Measurements from ENCODE around the gene TSKU. TPM values are rescaled to one million over a fixed set of nuclear protein-coding genes. Genes with fewer than 3 reads are reported as not detected.

TSKU gene
- total RNA-seq, 1 experiment from 2014 or later = 19.8 TPM

DNA sequence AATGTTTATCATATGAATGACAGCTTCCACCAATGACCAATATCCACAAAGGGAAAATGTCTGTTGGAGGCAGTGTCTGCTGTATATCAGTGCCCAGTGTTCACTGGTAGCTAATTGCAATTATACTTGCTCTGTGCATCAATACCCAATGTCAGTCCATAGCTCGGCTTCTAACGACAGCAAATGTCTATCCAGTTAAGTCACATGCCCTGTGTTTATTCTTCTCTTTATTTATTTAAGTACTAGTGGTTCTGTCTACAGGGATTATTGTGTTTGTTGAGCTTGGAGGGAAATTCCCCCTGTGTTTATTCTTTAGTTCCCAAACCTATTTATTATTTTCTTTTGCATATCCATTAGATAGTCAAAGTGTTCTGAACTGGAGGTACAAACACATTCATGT is 18.6 kb downstream of the TSKU start:
- Histone ChIP-seq H3K4me3 (no peak overlapping the region), H3K4me1 (replicated peaks) (peaks cover 45% of the 10 kb centered on the region), H3K9me3 (replicated peaks) (no peaks in the 10 kb centered on the region), H3K27me3 (replicated peaks) (no peaks in the 10 kb centered on the region), H3K27ac (no peak overlapping the region), H3K36me3 (peaks cover 6% of the 10 kb centered on the region)
- DNase-seq (ENCODE audit: low read depth in 1 of 2, low spot score in 2 of 2) = peak in 1 of 2 experiments; percentile 60

DNA sequence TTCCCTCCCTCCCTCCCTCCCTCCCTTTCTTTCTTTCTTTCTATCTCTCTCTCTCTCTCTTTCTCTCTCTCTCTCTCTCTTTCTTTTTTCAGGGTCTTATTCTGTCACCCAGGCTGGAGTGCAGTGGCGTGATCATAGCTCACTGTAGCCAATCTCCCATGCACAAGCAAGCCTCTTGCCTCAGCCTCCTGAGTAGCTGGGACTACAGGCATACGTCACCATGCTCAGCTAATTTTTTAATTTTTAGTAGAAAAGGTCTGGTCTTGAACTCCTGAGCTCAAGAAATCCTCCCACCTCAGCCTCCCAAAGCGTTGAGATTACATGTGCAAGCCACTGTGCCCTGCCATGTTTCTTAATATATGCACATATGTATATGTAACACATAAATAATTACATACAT is 19.0 kb downstream of the TSKU start:
- no peak overlapping the region for H3K27ac ChIP-seq
- no peaks in the 10 kb centered on the region for H3K27me3 ChIP-seq (replicated peaks)
- DNase-seq (ENCODE audit: low read depth in 1 of 2, low spot score in 2 of 2) = no peak
- peaks cover 6% of the 10 kb centered on the region for H3K36me3 ChIP-seq
- H3K4me1 ChIP-seq (replicated peaks) = peaks cover 46% of the 10 kb centered on the region
- H3K9me3 ChIP-seq (replicated peaks) = no peaks in the 10 kb centered on the region
- no peak overlapping the region for H3K4me3 ChIP-seq

GRCh38 chr11:76802621-76803020 is 19.5 kb downstream of the TSKU start:
- no peaks in the 10 kb centered on the region for H3K27me3 ChIP-seq (replicated peaks)
- H3K27ac ChIP-seq = no peak overlapping the region

GRCh38 chr11:76803023-76803422 is 19.9 kb downstream of the TSKU start:
- DNase-seq (ENCODE audit: low read depth in 1 of 2, low spot score in 2 of 2) = peak in 1 of 2 experiments; percentile 25
- Histone ChIP-seq H3K4me1 (replicated peaks) (peaks cover 51% of the 10 kb centered on the region), H3K4me3 (no peak overlapping the region), H3K9me3 (replicated peaks) (no peaks in the 10 kb centered on the region), H3K27me3 (replicated peaks) (no peaks in the 10 kb centered on the region), H3K36me3 (peaks cover 6% of the 10 kb centered on the region), H3K27ac (no peak overlapping the region)

More at GRCh38 chr11:76802621-76803020, 19.5 kb downstream of the TSKU start:
- peaks cover 51% of the 10 kb centered on the region for H3K4me1 ChIP-seq (replicated peaks)
- H3K36me3 ChIP-seq = peaks cover 6% of the 10 kb centered on the region
- no peak overlapping the region for H3K4me3 ChIP-seq
- no peak for DNase-seq (ENCODE audit: low read depth in 1 of 2, low spot score in 2 of 2)
- no peaks in the 10 kb centered on the region for H3K9me3 ChIP-seq (replicated peaks)

- Histone ChIP-seq H3K27ac (no peak overlapping the region), H3K36me3 (peaks cover 2% of the 10 kb centered on the region), H3K4me3 (no peak overlapping the region), H3K9me3 (replicated peaks) (no peaks in the 10 kb centered on the region), H3K27me3 (replicated peaks) (no peaks in the 10 kb centered on the region), H3K4me1 (replicated peaks) (peaks cover 48% of the 10 kb centered on the region)
- no peak for DNase-seq (ENCODE audit: low read depth in 1 of 2, low spot score in 2 of 2)
Observed at GRCh38 chr11:76803811-76804600, 20.9 kb downstream of the TSKU start.

DNA sequence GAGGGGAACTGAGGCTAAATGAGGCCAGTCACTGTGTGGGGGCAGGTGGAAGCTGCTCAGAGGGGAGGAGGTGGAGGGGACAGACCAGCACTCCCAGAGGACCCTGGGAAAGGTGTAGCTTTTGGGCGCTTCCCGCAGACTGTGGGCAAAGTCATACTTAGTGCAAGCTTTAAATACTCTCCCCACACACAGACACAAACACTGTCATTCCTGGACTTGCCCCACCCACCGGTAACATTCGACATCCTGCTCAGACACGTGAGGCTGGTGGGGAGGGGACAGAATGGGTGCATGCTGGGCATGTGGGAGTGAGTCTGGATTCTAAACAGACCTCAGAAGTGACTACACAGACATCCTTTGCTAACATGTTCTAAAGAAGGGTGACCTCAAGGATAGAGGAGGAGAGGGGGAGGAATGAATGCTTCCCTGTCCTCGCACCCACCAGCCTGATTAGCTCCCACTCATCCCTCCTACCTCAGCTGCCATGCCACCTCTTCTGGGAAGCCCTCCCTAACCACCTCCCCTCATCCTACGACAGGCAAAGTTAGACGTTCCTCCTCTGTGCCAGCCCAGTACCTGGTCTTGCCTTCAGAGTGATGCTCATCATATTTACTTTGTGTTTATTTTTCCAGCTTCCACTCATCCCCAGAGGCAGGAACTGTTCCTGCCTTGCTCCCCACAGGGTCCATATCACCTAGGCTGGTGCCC is 22.2 kb downstream of the TSKU start:
- H3K4me1 ChIP-seq (replicated peaks) = peaks cover 41% of the 10 kb centered on the region
- peak; percentile 37 to 56 for DNase-seq (ENCODE audit: low read depth in 1 of 2, low spot score in 2 of 2)
- no peaks in the 10 kb centered on the region for H3K9me3 ChIP-seq (replicated peaks)
- no peak overlapping the region for H3K4me3 ChIP-seq
- H3K27ac ChIP-seq = no peak overlapping the region
- no peaks in the 10 kb centered on the region for H3K36me3 ChIP-seq
- no peaks in the 10 kb centered on the region for H3K27me3 ChIP-seq (replicated peaks)

- no peak for DNase-seq (ENCODE audit: low read depth in 1 of 2, low spot score in 2 of 2)
- no peak overlapping the region for H3K4me3 ChIP-seq
- H3K27me3 ChIP-seq (replicated peaks) = no peaks in the 10 kb centered on the region
- H3K27ac ChIP-seq = no peak overlapping the region
- H3K36me3 ChIP-seq = no peaks in the 10 kb centered on the region
- H3K4me1 ChIP-seq (replicated peaks) = peaks cover 39% of the 10 kb centered on the region
- H3K9me3 ChIP-seq (replicated peaks) = no peaks in the 10 kb centered on the region
Observed at GRCh38 chr11:76806131-76806530, 23.0 kb downstream of the TSKU start.

DNA sequence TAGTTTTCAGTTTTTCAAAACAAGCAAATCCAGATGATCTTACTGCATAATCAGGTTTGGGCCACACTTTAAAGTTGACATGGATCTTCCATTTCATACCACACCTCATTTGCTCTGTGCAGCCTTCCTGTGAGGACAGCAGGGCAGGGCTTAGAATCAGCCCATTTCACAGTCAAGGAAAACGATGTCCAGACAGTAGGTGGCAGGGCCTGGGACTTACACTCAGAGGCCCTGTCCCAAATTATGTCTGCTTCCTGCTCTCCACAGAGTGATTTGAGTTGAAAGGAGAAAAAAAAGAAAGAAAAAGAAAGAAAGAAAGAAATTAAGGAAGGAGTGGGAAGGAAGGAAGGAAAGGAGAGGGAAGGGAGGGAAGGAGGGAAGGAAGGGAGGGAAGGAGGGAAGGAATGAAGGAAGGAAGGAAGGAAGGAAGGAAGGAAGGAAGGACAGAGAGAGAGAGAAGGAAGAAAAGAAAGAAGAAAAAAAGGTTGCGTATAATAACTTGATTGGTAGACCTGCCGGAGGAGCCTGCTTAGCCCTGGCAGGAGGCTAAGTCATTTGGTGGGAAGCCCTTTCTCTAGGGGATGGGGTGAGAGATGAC is 23.6 kb downstream of the TSKU start:
- H3K4me1 ChIP-seq (replicated peaks) = peaks cover 33% of the 10 kb centered on the region
- H3K27me3 ChIP-seq (replicated peaks) = no peaks in the 10 kb centered on the region
- no peaks in the 10 kb centered on the region for H3K9me3 ChIP-seq (replicated peaks)
- H3K36me3 ChIP-seq = no peaks in the 10 kb centered on the region
- no peak overlapping the region for H3K27ac ChIP-seq
- H3K4me3 ChIP-seq = no peak overlapping the region
- DNase-seq (ENCODE audit: low read depth in 1 of 2, low spot score in 2 of 2) = no peak

DNA sequence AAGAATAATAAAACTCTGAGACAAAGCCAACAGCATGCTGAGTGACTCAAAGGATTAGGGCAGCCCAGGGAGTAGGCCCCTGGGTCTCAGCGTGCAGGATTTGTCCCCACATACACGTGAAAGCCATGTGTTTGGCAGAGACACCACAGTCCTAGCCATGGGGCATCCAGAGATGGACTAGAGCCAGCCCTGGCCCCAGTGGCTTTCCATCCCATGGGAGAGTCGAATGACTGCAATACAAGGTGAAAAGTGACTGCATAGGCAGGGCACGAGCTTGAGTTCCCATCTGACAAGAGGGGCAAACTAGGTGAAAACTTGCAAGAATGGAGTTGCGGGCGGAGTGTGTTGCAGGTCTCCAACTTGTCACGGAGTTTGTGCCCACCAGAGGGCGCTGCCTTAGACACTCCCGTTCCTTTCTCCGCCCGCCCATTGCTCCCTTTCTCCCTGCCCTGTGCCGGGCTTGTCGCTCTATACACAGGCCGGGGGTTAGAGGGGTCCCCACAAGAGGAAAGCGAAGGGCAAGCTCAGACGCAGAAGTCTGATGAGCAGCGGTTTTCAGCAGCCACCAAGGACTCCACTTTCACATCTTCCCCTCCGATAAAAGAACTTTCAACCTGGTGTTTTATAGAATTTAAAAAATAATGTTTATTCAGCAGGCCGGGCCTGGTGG is 24.2 kb downstream of the TSKU start:
- peak; percentile 54 to 74 for DNase-seq (ENCODE audit: low read depth in 1 of 2, low spot score in 2 of 2)
- Histone ChIP-seq H3K4me1 (replicated peaks) (peaks cover 29% of the 10 kb centered on the region), H3K27me3 (replicated peaks) (no peaks in the 10 kb centered on the region), H3K4me3 (no peak overlapping the region), H3K27ac (no peak overlapping the region), H3K9me3 (replicated peaks) (no peaks in the 10 kb centered on the region), H3K36me3 (no peaks in the 10 kb centered on the region)

GRCh38 chr11:76808171-76808570 is 25.0 kb downstream of the TSKU start:
- no peak for DNase-seq (ENCODE audit: low read depth in 1 of 2, low spot score in 2 of 2)
- H3K4me1 ChIP-seq (replicated peaks) = peaks cover 21% of the 10 kb centered on the region
- no peak overlapping the region for H3K4me3 ChIP-seq
- H3K9me3 ChIP-seq (replicated peaks) = no peaks in the 10 kb centered on the region
- H3K27me3 ChIP-seq (replicated peaks) = no peaks in the 10 kb centered on the region
- no peaks in the 10 kb centered on the region for H3K36me3 ChIP-seq
- no peak overlapping the region for H3K27ac ChIP-seq

DNA sequence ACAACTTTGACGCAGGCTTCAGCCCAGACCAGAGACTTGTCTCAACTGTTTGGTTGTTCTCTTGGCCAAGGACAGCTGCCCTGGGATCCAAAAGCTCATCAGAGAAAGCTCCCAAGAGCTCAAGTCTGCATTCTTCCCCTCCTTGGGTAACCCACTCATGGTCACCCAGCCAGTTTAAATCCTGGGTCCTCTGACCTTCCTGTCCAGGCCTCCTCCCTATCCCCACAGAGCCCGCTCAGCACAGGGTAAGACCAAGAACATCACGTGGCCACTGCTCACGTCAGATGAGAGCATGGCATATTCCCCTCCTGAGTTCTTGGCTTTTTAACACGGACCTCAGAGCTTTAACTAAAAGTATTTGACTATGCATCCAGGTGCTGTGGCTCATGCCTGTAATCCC is 25.8 kb downstream of the TSKU start:
- DNase-seq (ENCODE audit: low read depth in 1 of 2, low spot score in 2 of 2) = no peak
- no peaks in the 10 kb centered on the region for H3K9me3 ChIP-seq (replicated peaks)
- H3K4me3 ChIP-seq = no peak overlapping the region
- H3K36me3 ChIP-seq = no peaks in the 10 kb centered on the region
- no peaks in the 10 kb centered on the region for H3K27me3 ChIP-seq (replicated peaks)
- no peak overlapping the region for H3K27ac ChIP-seq
- peaks cover 15% of the 10 kb centered on the region for H3K4me1 ChIP-seq (replicated peaks)

GRCh38 chr11:76810151-76810853 is 27.1 kb downstream of the TSKU start:
- Histone ChIP-seq H3K4me1 (replicated peaks) (peaks cover 10% of the 10 kb centered on the region), H3K9me3 (replicated peaks) (no peaks in the 10 kb centered on the region), H3K4me3 (no peak overlapping the region), H3K27ac (no peak overlapping the region), H3K27me3 (replicated peaks) (no peaks in the 10 kb centered on the region), H3K36me3 (no peaks in the 10 kb centered on the region)
- no peak for DNase-seq (ENCODE audit: low read depth in 1 of 2, low spot score in 2 of 2)

- Histone ChIP-seq H3K36me3 (no peaks in the 10 kb centered on the region), H3K9me3 (replicated peaks) (no peaks in the 10 kb centered on the region), H3K4me1 (replicated peaks) (peaks cover 6% of the 10 kb centered on the region), H3K27ac (no peak overlapping the region), H3K27me3 (replicated peaks) (no peaks in the 10 kb centered on the region), H3K4me3 (no peak overlapping the region)
- DNase-seq (ENCODE audit: low read depth in 1 of 2, low spot score in 2 of 2) = no peak
Observed at GRCh38 chr11:76811259-76811658, 28.1 kb downstream of the TSKU start.

All from SJSA1 (cell line).